Kidney (tissue), 14 donors: ENCODE data around the gene RIMBP2. TPM values are rescaled to one million over a fixed set of nuclear protein-coding genes. Genes with fewer than 3 reads are reported as not detected.

ENCODE experiments used
- DNase-seq, 5 donors: peaks; one replicate each; pipeline ENCODE4 v3.0.0-alpha.2; 2013 to 2020
- FAIRE-seq: peaks from 2 replicates; lab custom pipeline; 2012; peaks lifted over from hg19 to GRCh38; lab: Jason Lieb, UNC
- H3K27ac ChIP-seq, 2 donors: one replicate each; pipeline ENCODE4 v1.7.0; 2013; ENCODE audit warnings: low read depth in 2 of 2, low read length in 2 of 2, inconsistent platforms in 1 of 2
- H3K27me3 ChIP-seq: one replicate; pipeline ENCODE4 v1.7.1; 2013; ENCODE audit warnings: low read length, inconsistent platforms; ENCODE audit not compliant: control insufficient read depth, insufficient read depth
- H3K36me3 ChIP-seq, 3 donors: one replicate each; pipeline versions ENCODE4 v1.7.0 to v1.7.1; 2013; ENCODE audit warnings: low read length in 3 of 3, control low read depth in 1 of 3, inconsistent platforms in 1 of 3; ENCODE audit not compliant: insufficient read depth in 3 of 3, control insufficient read depth in 2 of 3
- H3K4me1 ChIP-seq, 3 donors: one replicate each; pipeline versions ENCODE4 v1.7.0 to v1.7.1; 2013; ENCODE audit warnings: low read length in 3 of 3, inconsistent platforms in 1 of 3, low read depth in 1 of 3; ENCODE audit not compliant: control insufficient read depth in 2 of 3, insufficient read depth in 2 of 3
- H3K4me3 ChIP-seq, 3 donors: one replicate each; pipeline versions ENCODE4 v1.7.0 to v1.8.1; 2013; ENCODE audit warnings: low read length in 3 of 3, control low read depth in 1 of 3, inconsistent platforms in 1 of 3
- H3K9ac ChIP-seq, 3 donors: one replicate each; pipeline versions ENCODE4 v1.7.0 to v1.7.1; 2013; ENCODE audit warnings: low read length in 3 of 3, control low read depth in 1 of 3, inconsistent platforms in 1 of 3
- H3K9me3 ChIP-seq, 3 donors: one replicate each; pipeline versions ENCODE4 v1.7.0 to v1.7.1; 2013; ENCODE audit warnings: low read length in 3 of 3, control low read depth in 1 of 3, inconsistent platforms in 1 of 3; ENCODE audit not compliant: control insufficient read depth in 2 of 3, insufficient read depth in 1 of 3
- intact Hi-C: fragments of 100-400 bp; cut with DNase I; formaldehyde crosslinking; loops from one replicate; pipeline ENCODE4 v1.11.1; 2022
- polyA plus RNA-seq: library from polyadenylated mRNA; stranded (reverse); fragments of 350-450 nt; fragmentation: Illumina TruSeq; extraction: RNeasy Lipid Tissue Mini Kit (QIAGEN cat#74804); gene quantifications from one replicate; pipeline ENCODE4 v1.2.3, GENCODE V29; 2014; ENCODE audit warnings: low read depth, low replicate concordance; ENCODE audit not compliant: insufficient read depth
- total RNA-seq: library from RNA; stranded (reverse); fragmentation: NEBNext Ultra II Directional; extraction: Animal tissue kit (Norgen Biotek cat#: 25700); gene quantifications from one replicate; pipeline ENCODE4 v1.2.1, GENCODE V29; 2021
- TF ChIP-seq, protein P1 (sequence below): IDR thresholded peaks from 3 replicates; pipeline ENCODE4 v1.5.1; 2012; ENCODE audit warnings: mild to moderate bottlenecking, moderate library complexity, borderline replicate concordance; ENCODE audit not compliant: insufficient read depth; ENCODE audit errors: extremely low read depth
- donor health status: control.
- donor health status: control.
- donor health status: control.
- donor health status: control.
- donor health status: control.
- donor health status: DM: yes; HTN: yes; CAD: no.
- donor health status: Normal renal cell carcinoma (clear cell type).

Gene RIMBP2
- total and polyA plus RNA-seq, 2 donors from 2014 or later, result 2.8 to 51.7 TPM

DNA sequence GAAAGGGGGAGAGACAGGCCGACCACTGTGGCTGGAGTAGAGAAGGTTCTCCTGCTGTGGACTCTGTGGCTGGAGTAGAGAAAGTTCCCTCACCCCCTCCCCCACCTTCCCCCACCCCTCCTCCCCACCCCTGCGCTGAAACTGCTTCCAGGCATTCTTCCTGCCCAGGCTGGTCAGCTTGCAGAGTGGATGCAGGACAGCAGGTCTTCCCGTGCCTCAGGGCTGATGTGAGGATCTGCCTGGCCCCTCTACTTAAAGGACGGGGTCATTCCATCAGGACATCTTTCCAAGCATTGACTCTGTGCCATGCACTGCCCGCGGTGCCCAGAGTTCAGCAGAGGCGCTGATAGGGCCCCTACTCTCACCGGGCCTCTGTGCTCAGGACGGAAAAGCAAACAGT is 13.2 kb upstream of the RIMBP2 start:
- Histone ChIP-seq H3K27ac (no peak overlapping the region), H3K4me3 (no peak overlapping the region), H3K4me1 (no peaks in the 10 kb centered on the region), H3K9ac (no peak overlapping the region), H3K9me3 (peaks cover 0 to 6% (median 5%) of the 10 kb centered on the region in 3 donors), H3K36me3 (peaks cover 0 to 2% (median 0%) of the 10 kb centered on the region in 3 donors), H3K27me3 (no peaks in the 10 kb centered on the region)
- DNase-seq (no peak), FAIRE-seq (no peak)
- TF ChIP-seq, protein P1, sequence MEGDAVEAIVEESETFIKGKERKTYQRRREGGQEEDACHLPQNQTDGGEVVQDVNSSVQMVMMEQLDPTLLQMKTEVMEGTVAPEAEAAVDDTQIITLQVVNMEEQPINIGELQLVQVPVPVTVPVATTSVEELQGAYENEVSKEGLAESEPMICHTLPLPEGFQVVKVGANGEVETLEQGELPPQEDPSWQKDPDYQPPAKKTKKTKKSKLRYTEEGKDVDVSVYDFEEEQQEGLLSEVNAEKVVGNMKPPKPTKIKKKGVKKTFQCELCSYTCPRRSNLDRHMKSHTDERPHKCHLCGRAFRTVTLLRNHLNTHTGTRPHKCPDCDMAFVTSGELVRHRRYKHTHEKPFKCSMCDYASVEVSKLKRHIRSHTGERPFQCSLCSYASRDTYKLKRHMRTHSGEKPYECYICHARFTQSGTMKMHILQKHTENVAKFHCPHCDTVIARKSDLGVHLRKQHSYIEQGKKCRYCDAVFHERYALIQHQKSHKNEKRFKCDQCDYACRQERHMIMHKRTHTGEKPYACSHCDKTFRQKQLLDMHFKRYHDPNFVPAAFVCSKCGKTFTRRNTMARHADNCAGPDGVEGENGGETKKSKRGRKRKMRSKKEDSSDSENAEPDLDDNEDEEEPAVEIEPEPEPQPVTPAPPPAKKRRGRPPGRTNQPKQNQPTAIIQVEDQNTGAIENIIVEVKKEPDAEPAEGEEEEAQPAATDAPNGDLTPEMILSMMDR, result no peak
- intact Hi-C loops, result no loop called here

- peaks cover 0 to 6% (median 5%) of the 10 kb centered on the region in 3 donors for H3K9me3 ChIP-seq
- no peak overlapping the region for H3K27ac ChIP-seq
- TF ChIP-seq, protein P1, result no peak
- peaks cover 0 to 2% (median 0%) of the 10 kb centered on the region in 3 donors for H3K36me3 ChIP-seq
- H3K4me1 ChIP-seq, result no peaks in the 10 kb centered on the region
- no peak for FAIRE-seq
- DNase-seq, result no peak
- no peaks in the 10 kb centered on the region for H3K27me3 ChIP-seq
- intact Hi-C loops, result no loop called here
- H3K9ac ChIP-seq, result no peak overlapping the region
- peak overlapping the region in 1 of 3 donors; percentile 28 for H3K4me3 ChIP-seq
Observed at GRCh38 chr12:130728158-130729058, 12.3 kb upstream of the RIMBP2 start.

DNA sequence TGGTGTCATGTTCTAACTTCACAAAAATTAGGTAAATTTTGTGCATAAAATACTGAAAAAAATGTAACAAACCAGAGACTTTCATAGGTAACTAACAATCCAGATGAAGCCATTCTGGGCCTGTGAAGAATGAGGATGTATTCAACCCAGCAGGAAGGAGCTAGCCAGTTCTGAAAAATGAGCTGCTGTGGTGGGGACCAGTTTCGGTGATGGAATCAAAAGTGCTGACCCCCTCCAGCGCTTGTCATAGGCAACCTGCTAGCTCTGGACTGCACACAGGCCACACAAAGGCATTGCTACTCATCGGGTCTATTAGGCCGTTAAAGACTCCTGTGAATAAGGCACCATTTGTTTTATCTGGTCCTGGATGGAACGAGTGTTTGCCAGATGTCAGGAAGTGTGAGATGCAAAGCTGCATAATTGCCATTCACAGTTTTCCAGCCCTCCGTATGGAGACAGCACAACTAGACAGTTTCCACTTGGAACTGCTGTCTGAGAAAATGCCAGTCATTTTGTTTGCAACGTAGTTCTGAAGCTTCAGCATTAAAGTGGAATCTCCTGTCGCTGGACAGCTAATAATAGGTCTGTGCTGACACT is 3.3 kb upstream of the RIMBP2 start:
- H3K27ac ChIP-seq, result no peak overlapping the region
- intact Hi-C loops, result no loop called here
- H3K9ac ChIP-seq, result no peak overlapping the region
- TF ChIP-seq, protein P1, result no peak
- H3K36me3 ChIP-seq, result no peaks in the 10 kb centered on the region
- peaks cover 0 to 12% (median 3%) of the 10 kb centered on the region in 3 donors for H3K9me3 ChIP-seq
- H3K4me3 ChIP-seq, result no peak overlapping the region
- DNase-seq (no peak), FAIRE-seq (no peak)
- peaks cover 0 to 7% (median 0%) of the 10 kb centered on the region in 3 donors for H3K4me1 ChIP-seq
- H3K27me3 ChIP-seq, result no peaks in the 10 kb centered on the region
